HUES48 (cell line): Measurements from ENCODE around the gene DYNC1I1.

ENCODE experiments used
- H3K27ac ChIP-seq: one replicate; pipeline ENCODE4 v1.7.0; 2013; ENCODE audit warnings: low read depth, low read length, inconsistent platforms
- H3K27me3 ChIP-seq: 2 replicates; pipeline ENCODE4 v1.6.1; 2013; ENCODE audit warnings: mild to moderate bottlenecking, low read length; ENCODE audit not compliant: control insufficient read depth, insufficient read depth
- H3K36me3 ChIP-seq: 2 replicates; pipeline ENCODE4 v1.6.1; 2013; ENCODE audit warnings: low read length; ENCODE audit not compliant: control insufficient read depth, insufficient read depth
- H3K4me1 ChIP-seq: 2 replicates; pipeline ENCODE4 v1.6.1; 2013; ENCODE audit warnings: mild to moderate bottlenecking, low read length; ENCODE audit not compliant: control insufficient read depth, insufficient read depth
- H3K4me3 ChIP-seq: 2 replicates; pipeline ENCODE4 v1.5.1; 2013; ENCODE audit warnings: mild to moderate bottlenecking, low read depth, low read length
- H3K9ac ChIP-seq: 2 replicates; pipeline ENCODE4 v1.6.1; 2013; ENCODE audit warnings: mild to moderate bottlenecking, low read depth, low read length, moderate library complexity
- H3K9me3 ChIP-seq: 2 replicates; pipeline ENCODE4 v1.6.1; 2013; ENCODE audit warnings: low read length; ENCODE audit not compliant: control insufficient read depth, insufficient read depth

Gene DYNC1I1

DNA sequence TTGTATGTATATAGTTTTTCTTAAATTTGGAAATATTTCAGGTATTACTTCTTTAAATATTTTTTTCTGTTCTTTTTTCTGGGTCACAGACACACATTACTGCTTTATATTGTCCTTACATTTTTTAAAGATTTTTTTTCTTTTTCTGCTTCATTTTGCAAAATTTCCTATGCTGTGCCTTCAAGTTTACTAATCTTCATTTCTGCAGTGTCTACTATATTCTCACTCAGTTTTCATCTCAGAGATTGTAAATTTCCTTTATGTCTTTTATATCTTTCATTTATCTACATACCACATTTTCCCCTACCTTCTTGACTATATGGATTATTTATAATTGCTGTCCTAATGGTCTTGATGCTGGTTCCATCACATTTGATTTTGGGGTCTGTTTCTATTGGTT is 339.1 kb downstream of the DYNC1I1 start:
- no peaks in the 10 kb centered on the region for H3K36me3 ChIP-seq
- H3K4me1 ChIP-seq, result no peaks in the 10 kb centered on the region

DNA sequence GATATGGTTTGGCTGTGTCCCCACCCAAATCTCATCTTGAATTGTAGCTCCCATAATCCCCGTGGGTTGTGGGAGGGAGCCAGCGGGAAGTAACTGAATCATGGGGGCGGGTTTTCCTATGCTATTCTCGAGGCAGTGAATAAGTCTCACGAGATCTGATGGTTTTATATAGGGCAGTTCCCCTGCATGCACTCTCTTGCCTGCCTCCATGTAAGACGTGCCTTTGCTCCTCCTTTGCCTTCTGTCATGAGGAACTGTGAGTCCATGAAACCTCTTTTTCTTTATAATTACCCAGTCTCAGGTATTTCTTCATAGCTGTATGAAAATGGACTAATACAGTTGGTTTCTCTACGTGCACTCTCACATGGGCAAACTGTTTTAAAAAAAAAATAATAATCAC is 341.8 kb downstream of the DYNC1I1 start:
- Histone ChIP-seq H3K4me3 (no peak overlapping the region), H3K36me3 (no peaks in the 10 kb centered on the region), H3K27ac (no peak overlapping the region), H3K9me3 (no peaks in the 10 kb centered on the region), H3K9ac (no peak overlapping the region), H3K4me1 (peaks cover 5% of the 10 kb centered on the region), H3K27me3 (no peaks in the 10 kb centered on the region)

More for the DNA sequence above, 339.1 kb downstream of the DYNC1I1 start:
- no peak overlapping the region for H3K4me3 ChIP-seq
- H3K27me3 ChIP-seq, result no peaks in the 10 kb centered on the region
- no peak overlapping the region for H3K27ac ChIP-seq
- H3K9me3 ChIP-seq, result no peaks in the 10 kb centered on the region
- H3K9ac ChIP-seq, result no peak overlapping the region

DNA sequence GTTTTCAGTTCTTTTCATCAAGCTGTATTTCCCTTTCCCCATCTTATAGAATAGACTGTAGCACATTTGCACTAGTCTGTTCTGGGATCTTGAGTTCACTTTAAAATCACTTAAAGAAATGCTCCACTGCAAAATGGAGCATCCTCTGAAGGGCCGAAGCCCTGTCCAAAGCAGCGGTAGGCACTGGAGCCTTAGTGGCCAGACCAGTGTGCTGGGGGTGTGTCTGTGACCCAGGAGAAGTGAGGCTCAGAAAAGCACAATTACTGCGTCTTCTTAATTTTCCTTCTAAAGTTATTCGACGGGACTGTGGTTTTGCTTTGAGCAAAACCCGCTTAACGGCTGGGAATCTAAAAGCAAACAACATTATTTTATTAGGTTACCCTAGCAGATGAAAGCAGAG is 343.8 kb downstream of the DYNC1I1 start:
- Histone ChIP-seq H3K36me3 (peaks cover 16% of the 10 kb centered on the region), H3K27ac (no peak overlapping the region)

DNA sequence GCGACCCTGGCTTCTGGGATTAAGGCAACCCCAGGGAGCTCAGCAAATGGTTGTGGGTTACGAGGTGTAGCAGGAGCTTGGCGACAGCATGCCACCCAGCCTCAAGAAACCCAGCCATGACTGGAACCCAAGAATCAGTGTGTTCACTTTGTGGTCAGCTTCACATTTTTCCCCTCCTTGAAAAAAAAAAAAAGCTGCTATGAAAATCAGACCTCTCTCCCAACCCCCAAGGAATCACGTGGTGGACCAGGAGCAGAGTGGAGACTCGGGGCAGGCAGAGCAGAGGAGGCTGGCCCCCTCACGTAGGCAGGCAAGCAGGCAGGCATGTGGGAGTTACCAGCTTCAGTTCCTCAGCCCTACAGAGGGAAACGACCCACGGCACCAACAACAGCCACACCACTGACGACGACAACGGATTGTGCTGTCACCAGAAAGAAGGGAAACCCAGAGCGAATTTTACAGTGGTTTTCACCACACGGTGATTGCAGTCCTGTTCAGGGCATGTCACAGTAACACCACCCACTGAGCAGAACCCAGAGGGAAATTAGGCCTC is 346.2 kb downstream of the DYNC1I1 start:
- H3K27ac ChIP-seq, result no peak overlapping the region
- no peaks in the 10 kb centered on the region for H3K27me3 ChIP-seq
- 0 out of 2 replicates have a peak overlapping the region, but pooled peaks have one; percentile 14 for H3K9ac ChIP-seq
- H3K4me3 ChIP-seq, result no peak overlapping the region
- peaks cover 20% of the 10 kb centered on the region for H3K36me3 ChIP-seq
- no peaks in the 10 kb centered on the region for H3K9me3 ChIP-seq
- H3K4me1 ChIP-seq, result peaks cover 5% of the 10 kb centered on the region

More for the DNA sequence above, 343.8 kb downstream of the DYNC1I1 start:
- no peaks in the 10 kb centered on the region for H3K9me3 ChIP-seq
- H3K4me1 ChIP-seq, result peaks cover 5% of the 10 kb centered on the region
- no peak overlapping the region for H3K4me3 ChIP-seq
- no peaks in the 10 kb centered on the region for H3K27me3 ChIP-seq
- H3K9ac ChIP-seq, result no peak overlapping the region

DNA sequence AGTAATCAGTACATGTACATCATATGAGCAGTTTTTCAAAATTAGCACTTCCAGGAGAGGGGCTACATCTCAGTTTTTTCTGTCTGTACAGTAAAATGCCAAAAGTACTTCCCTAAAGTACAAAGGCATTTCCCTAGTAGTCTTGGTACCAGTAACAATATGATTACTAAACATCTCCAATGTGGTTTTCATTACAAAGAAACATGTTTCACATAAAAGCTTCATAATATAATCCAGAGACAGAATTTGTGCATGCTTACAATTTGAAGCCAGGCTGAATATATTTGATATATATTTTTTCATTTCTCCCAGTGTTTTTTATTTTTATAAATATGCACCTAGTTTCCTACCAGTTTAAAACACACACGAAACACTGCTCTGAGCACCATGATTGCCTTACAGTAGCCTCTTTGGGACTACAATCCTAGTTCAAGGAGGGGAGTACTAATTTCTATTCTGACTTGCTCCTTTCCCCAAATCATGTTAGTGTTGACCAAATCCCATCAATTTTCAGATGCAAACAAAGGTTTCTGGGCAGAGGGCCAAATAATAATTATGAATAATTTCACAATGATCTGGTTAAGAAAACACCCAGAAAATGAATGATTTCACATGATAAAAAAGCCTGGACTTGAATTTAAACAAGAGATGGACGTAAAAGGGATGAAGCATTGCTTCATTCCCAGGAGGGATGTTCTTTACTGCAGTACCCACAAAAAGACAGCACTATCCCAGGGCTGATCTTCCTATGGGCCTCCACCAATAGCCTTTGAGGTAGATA is 348.3 kb downstream of the DYNC1I1 start:
- Histone ChIP-seq H3K4me1 (peaks cover 5% of the 10 kb centered on the region), H3K4me3 (no peak overlapping the region), H3K9me3 (no peaks in the 10 kb centered on the region), H3K27ac (no peak overlapping the region), H3K9ac (no peak overlapping the region), H3K36me3 (peaks cover 20% of the 10 kb centered on the region), H3K27me3 (no peaks in the 10 kb centered on the region)

DNA sequence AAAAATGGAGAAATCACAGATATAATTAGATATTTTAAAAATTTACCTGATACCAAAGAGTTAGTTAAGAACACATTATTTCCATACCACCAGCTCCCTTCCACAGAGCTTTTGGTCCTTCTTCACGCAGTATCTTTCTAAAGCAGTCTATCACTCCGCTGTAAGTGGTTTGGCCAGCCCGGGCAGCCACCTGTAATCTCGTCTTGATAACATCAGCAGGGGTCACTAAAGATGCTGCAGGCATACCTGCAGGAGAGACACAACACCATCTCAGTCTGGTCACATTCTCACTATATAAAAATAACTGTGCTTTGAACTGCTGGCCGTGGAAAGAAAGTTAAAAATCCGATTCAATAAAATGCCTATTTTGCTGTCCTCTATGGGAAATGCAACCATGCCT is 349.4 kb downstream of the DYNC1I1 start:
- H3K27me3 ChIP-seq, result no peaks in the 10 kb centered on the region
- H3K36me3 ChIP-seq, result peaks cover 20% of the 10 kb centered on the region
- no peaks in the 10 kb centered on the region for H3K9me3 ChIP-seq
- H3K9ac ChIP-seq, result no peak overlapping the region
- no peak overlapping the region for H3K27ac ChIP-seq
- H3K4me3 ChIP-seq, result no peak overlapping the region
- peaks cover 14% of the 10 kb centered on the region for H3K4me1 ChIP-seq

DNA sequence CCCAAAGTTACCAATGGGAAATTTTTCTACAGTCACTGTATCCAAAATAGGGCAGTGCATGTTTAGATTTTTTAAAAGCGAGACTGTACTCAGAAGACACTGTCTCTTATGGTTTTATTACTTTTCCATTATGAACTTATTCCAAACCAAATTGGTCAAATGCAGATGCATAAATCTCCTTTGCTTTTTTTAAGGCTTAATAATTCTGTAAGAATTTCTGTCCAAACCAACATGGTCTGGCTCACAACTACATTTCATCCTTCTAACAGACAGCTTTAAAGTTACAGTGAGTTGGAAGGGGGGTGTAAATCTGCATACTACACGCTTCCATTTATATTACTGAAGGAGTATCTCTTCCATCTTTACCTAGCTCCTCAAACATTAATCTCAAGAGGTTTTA is 350.4 kb downstream of the DYNC1I1 start:
- no peak overlapping the region for H3K9ac ChIP-seq
- no peak overlapping the region for H3K27ac ChIP-seq
- H3K4me3 ChIP-seq, result no peak overlapping the region
- no peaks in the 10 kb centered on the region for H3K9me3 ChIP-seq
- no peaks in the 10 kb centered on the region for H3K27me3 ChIP-seq
- H3K36me3 ChIP-seq, result peaks cover 20% of the 10 kb centered on the region
- peaks cover 16% of the 10 kb centered on the region for H3K4me1 ChIP-seq

DNA sequence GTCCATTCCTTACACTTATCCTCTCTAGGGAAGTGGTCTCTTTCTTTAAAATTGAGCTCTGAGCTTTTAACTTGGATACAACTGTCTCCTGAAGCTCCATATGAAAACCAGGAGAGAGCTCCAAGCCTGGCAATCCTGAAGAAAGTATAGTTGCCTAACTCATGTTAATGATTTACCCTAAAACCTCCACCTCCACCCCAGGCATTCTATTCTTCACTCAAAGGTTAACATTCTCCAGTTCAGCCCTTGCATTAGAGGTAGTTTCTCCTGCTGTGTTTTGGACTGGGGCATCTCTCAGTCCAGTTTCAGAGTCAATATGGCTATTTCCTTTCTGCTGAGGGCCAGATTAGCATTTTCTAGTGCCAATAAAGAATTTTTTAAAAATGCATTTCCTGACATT is 354.0 kb downstream of the DYNC1I1 start:
- no peaks in the 10 kb centered on the region for H3K9me3 ChIP-seq
- peaks cover 9% of the 10 kb centered on the region; the same call in 1 of the 2 replicates for H3K36me3 ChIP-seq
- peaks cover 11% of the 10 kb centered on the region for H3K4me1 ChIP-seq
- H3K4me3 ChIP-seq, result no peak overlapping the region
- H3K9ac ChIP-seq, result no peak overlapping the region
- H3K27ac ChIP-seq, result peak overlapping the region; percentile 0
- no peaks in the 10 kb centered on the region for H3K27me3 ChIP-seq

DNA sequence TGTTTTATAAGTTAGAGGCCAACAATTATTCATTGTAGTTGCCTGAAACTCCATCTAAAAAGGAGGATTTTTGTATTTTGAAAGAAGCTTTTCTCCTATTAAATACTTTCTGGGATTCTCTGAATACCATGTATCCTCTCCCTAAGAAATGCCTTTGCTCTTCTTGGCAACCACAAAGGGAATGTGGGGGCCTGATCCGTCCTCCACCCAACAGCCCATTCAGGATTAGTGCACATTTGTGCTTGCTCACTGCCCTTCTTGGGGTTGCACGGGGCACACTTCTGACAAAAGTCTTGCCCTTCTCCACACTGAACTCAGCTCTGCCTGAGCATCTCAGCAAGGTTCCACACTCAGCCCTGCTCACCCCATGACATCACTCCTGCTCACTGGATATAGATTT is 355.4 kb downstream of the DYNC1I1 start:
- Histone ChIP-seq H3K9me3 (no peaks in the 10 kb centered on the region), H3K27me3 (no peaks in the 10 kb centered on the region), H3K4me3 (no peak overlapping the region), H3K9ac (no peak overlapping the region), H3K36me3 (peaks cover 6% of the 10 kb centered on the region; the same call in 1 of the 2 replicates), H3K4me1 (peaks cover 11% of the 10 kb centered on the region), H3K27ac (no peak overlapping the region)

DNA sequence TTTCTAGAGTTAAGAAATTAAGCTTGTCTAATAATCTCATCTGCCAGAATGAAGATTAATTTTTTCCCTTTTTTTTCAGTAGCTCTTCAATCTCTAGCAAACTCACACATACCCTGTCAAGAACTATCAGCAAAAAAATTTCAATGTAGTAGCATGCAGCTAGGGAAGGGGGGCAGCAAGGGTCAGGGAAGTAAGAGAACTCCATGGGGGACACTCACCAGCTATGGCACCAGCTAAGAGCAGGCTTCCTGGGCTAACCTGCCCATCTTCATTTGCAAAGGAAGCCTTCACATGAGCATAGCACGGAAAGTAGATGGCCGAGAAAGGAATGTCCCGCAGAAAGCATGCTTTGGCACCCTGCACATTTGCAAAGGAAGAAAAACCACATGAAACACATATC is 359.2 kb downstream of the DYNC1I1 start:
- peaks cover 7% of the 10 kb centered on the region; the same call in 1 of the 2 replicates for H3K4me1 ChIP-seq
- H3K9me3 ChIP-seq, result no peaks in the 10 kb centered on the region
- peaks cover 9% of the 10 kb centered on the region; the same call in 1 of the 2 replicates for H3K36me3 ChIP-seq
- H3K4me3 ChIP-seq, result no peak overlapping the region
- H3K27me3 ChIP-seq, result no peaks in the 10 kb centered on the region
- H3K9ac ChIP-seq, result no peak overlapping the region
- no peak overlapping the region for H3K27ac ChIP-seq

DNA sequence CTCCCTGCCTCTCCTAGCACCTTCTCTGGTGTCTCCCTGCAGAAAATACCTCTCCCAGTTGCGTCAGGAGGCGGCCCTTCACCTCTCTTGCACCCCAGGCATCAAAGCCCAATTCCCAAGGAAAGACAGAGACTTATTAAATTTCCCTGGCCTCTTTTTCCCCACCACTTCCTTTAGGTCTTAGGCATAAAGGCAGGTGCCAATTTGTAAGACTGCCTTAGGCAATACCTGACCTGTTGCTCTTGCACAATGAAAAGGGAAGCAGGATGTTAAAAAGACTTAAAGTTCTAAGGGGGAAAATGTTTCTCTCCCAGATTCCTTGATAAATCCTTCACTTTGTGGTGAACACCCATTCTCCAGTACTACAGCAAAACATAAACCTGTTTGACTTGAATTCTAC is 362.9 kb downstream of the DYNC1I1 start:
- Histone ChIP-seq H3K4me3 (no peak overlapping the region), H3K27me3 (no peaks in the 10 kb centered on the region), H3K9me3 (no peaks in the 10 kb centered on the region), H3K36me3 (peaks cover 9% of the 10 kb centered on the region; the same call in 1 of the 2 replicates), H3K4me1 (peaks cover 5% of the 10 kb centered on the region; the same call in 1 of the 2 replicates), H3K27ac (no peak overlapping the region), H3K9ac (no peak overlapping the region)
